ENCODE data around the gene ALDOA.
A peak's percentile ranks its signal among the peaks of the same experiment; 100 is the strongest.

Gene ALDOA

DNA sequence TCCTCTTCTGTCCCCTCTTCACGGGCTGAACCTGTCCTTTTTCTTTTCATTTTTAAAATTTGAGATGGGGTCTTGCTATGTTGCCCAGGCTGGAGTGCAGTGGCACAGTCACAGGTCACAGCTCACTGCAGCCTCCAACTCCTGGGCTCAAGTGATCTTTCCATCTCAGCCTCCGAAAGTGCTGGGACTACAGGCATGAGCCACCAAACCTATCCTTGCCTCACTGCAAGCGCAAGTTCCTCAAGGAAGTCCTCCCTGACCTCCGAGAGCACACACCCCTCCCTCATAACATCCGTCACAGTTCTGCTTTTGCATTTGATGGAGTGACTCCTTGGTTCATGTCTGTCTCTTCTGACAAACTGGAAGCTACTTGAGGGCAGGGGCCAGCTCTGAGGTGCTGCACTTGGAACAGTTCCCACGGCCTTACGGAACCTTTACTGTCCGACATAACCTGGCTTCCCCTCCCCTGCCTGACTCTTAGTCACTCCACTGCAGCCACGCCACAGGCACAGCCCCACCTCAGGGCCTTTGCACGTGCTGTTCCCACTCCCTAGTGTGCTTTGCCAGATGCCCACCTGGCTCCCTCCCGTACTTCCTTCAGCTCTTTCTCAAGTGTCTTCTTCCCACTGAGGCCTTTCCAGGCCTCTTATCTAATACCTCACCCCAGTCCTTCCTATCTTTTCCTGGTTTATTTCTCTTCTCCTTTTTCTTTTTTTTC is 21.8 kb downstream of the ALDOA start:
- intact Hi-C loops (cut with DNase I) = no loop called here
- peak in 3 of 10 donors; percentile 28 to 44 (median 43) for DNase-seq

DNA sequence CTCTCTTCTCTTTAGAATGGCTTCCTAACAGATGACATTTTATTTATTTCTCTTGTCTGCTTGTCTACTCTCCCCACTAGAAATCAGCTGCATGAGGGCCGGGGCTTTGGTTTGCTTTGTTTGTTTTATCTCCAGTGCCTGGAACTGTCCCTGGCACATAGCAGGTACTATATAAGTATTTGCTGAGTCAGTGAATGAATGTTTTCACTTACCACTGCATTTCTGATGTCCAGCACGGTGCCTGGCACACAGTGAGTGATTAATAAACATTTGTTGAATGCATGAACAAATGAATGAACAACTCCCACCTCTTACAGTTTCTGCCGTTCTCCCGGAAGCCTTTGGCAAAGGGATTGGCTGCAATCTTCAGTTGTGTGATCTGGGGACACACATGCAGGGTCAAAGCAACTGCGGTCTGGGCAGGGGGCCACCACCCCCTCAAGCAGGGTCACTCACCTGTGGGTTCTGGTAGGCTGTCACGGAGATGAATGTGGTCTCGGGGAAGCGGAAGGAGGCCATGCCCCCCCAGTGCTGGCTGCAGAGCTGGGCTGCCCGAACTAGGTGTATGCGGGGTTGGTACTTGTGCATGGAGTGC is 22.8 kb downstream of the ALDOA start:
- intact Hi-C loops (cut with DNase I) = no loop called here
- peak in 1 of 10 donors; percentile 34 for DNase-seq

DNA sequence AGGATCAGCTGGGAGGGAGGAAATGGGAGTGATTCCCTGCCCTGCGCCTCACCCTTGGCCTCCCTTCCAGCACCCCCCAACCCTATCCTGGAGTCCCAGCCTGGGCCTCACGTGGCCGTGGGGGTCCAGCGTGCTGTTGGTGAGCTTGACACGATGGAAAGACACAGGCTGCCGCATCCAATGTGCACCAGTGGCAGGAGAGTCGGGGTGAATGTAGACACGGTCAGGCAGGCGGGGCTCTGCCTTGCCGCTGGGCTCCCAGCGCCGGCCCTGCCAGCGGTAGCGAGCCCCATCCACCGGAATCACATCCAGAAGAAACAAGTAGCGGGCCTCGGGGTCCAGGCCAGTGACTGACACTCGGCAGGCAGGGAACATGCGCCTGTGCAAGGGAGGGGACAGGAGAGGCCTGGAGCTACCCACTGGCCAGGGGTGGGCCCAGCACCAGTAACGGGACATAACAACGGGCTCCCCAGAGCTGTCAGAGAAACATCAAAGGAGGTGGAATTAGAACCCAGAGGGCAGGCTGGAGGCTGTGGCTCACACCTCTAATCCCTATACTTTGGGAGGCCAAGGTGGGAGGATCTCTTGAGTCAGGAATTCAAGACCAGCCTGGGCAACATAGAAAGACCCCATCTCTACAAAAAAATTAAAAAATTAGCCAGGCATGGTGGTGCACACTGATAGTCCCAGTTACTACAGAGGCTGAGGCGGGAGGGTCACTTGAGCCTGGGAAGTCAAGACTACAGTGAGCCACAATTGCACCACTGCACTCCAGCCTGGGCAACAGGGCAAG is 23.5 kb downstream of the ALDOA start:
- intact Hi-C loops (cut with DNase I) = no loop called here
- DNase-seq = peak in 3 of 10 donors; percentile 27 to 79 (median 50)

DNA sequence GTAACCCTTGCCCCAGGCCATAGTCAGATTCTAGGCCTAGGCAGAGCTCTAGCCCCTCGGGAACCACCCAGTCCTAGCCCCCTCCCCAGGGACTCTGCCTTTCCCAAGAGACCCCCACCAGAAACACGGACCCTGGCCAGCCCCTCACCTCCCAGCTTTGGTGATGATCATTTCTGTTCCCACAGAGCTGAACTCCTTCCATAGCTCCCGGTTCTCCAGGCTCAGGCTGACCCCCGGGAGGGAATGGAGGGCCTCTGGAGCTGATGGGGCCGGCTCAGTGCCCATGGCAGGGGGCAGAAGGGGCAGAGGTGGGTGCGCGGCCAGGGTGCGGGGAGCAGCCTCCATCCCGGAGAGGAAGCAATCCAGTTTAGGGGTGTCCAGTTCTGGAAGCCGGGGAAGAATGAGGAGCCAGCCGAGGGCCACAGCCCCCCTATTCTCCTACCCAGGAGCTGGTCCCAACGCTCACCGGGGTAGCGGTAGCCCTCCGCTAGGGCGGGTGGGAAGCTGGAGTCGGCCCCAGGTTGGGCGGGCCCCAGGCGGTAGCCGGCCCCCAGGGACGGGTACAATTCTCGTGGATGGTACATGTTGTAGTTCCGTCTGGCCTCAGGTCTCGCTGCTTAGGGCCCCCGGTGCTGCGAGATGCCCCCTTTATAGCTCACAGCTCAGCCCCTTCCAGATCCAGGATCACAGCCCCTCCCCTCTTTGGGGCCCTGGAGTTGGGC is 25.2 kb downstream of the ALDOA start:
- peak in 3 of 10 donors; percentile 62 to 77 (median 67) for DNase-seq
- intact Hi-C loops (cut with DNase I) = loop anchor here (10.0 kb wide), 1 partner anchor 434 kb away; the partner anchor contains the start of gene ZNF768

GRCh38 chr16:30091474-30092372 is 26.2 kb downstream of the ALDOA start, which contains the start of gene TBX6:
TSS of gene TBX6 (minus strand) at chr16:30091924. CDS start at chr16:30091193, 731 bp downstream.
- intact Hi-C loops (cut with DNase I) = loop anchor here (1.0 to 10.0 kb wide), 2 partner anchors 32 to 433 kb away; partner anchors contain the start of genes MAPK3 and ZNF768
- DNase-seq = peak; percentile 87 to 99 (median 94)

- intact Hi-C loops (cut with DNase I) = loop anchor here (1.0 to 10.0 kb wide), 2 partner anchors 31 to 432 kb away; partner anchors contain the start of genes MAPK3 and ZNF768
- DNase-seq = peak in 8 of 10 donors; percentile 49 to 94 (median 61)
Measured at GRCh38 chr16:30092373-30093010, 26.9 kb downstream of the ALDOA start.

- DNase-seq = peak in 1 of 10 donors; percentile 31
- intact Hi-C loops (cut with DNase I) = loop anchor here (10.0 kb wide), 1 partner anchor 430 kb away; the partner anchor contains the start of gene ZNF768
Measured at GRCh38 chr16:30094541-30095165, 29.1 kb downstream of the ALDOA start.

- intact Hi-C loops (cut with DNase I) = loop anchor here (1.0 to 10.0 kb wide), 2 partner anchors 27 to 429 kb away; partner anchors contain the start of gene ZNF768
- DNase-seq = peak in 5 of 10 donors; percentile 25 to 86 (median 67)
Measured at GRCh38 chr16:30095166-30096078, 29.9 kb downstream of the ALDOA start.

DNA sequence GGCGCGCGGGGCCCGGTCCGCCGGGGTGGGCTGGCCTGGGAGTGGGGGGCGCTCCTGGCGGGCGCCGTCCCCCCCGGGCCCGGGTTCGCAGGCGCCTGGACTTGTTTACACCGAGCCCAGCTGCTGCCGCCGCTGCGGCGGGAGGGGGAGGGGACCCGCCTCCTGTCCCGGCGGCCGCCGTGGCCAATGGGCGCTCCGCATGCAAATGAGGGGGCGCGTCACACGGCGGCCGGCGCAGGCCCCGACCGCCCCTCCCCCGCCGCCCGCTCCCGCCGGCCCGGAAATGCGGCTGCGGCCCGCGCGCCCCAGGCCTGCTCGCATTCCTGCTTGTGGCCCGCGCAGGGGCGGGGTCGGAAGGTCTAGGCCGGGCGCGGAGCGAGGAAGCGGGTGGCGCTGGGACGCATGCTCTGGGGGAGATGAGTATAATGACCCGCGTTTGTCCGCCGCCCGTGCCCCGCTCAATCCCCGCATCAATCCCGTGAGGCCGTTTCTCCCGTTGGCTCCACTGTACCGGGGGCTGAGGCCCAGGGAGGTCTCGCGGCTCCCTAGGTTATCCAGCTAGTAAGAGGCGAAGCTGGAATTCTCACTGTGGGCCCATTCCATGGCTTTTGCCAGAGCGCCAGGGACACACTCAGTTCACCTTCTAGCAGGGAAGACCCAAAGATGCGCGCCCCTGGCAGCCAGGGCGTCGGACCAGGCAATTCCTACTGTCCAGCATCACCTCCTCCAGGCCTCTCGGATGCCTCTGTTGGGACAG is 30.7 kb downstream of the ALDOA start, which contains the start of gene YPEL3:
Gene YPEL3, minus strand, starts transcription at position 109 of the 757 bp plus-strand sequence. CDS start 731 bp downstream, outside the sequence.
- peak; percentile 79 to 99 (median 93) for DNase-seq
- intact Hi-C loops (cut with DNase I) = loop anchor here (1.0 to 10.0 kb wide), 2 partner anchors 26 to 429 kb away; partner anchors contain the start of gene ZNF768

DNA sequence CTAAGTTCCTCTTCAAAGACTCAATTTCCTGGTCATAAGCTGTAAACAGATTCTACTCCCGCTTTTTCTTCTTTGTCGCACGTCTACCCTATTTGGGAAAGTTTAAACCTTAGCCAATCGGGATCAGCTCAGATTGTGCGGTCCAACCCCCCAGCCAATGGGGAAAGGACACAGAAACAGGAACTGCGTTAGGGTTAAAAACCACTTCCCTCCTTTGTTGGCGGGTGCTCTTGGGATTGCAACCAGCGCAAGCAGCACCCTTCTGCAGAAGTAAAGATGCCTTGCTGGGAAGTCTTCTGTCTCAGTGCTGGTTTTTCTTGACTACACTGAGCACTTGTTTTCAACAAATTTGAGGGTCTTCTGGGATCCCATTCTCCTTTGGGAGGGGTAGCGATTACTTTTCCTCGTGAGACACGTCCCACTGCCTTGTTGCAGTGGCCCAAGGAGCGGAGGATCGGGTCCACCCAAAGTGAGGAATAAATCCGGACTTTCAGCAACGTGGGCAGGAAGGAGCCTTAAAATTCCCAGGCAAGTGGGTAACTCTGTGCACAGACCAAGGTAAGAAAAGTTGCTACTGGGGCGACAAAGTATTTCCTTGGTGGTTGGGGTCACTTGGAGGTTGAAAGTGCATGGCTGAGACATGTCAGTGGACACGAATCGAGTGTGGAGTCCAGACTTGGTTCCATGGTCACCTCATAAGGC is 31.5 kb downstream of the ALDOA start:
- intact Hi-C loops (cut with DNase I) = loop anchor here (1.0 to 10.0 kb wide), 2 partner anchors 25 to 428 kb away; partner anchors contain the start of gene ZNF768
- DNase-seq = peak in 1 of 10 donors; percentile 49

- intact Hi-C loops (cut with DNase I) = no loop called here
Measured at GRCh38 chr16:30104090-30104489, 38.5 kb downstream of the ALDOA start.

GRCh38 chr16:30104492-30104891 is 38.9 kb downstream of the ALDOA start:
- intact Hi-C loops (cut with DNase I) = no loop called here
- DNase-seq = peak in 2 of 10 donors; percentile 59 to 70

More at GRCh38 chr16:30104090-30104489, 38.5 kb downstream of the ALDOA start:
- no peak for DNase-seq

GRCh38 chr16:30108059-30108850 is 42.7 kb downstream of the ALDOA start:
- intact Hi-C loops (cut with DNase I) = no loop called here
- peak in 1 of 10 donors; percentile 29 for DNase-seq

DNA sequence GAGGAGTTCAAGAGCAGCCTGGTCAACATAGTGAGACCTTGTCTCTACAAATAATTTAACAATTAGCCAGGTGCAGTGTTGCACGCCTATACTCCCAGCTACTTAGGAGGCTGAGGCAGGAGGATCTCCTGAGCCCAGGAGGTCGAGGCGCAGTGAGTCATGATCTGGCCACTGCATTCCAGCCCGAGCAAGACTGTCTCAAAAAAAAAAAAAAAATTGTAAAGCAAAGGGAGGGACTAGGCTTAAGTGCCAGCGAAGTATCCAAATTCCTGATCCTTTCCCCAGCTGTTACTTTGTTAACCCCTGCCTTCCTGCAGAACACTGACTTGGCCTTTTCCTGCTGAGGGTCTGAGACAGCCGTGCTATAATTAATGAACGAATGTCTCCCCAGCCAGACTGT is 45.1 kb downstream of the ALDOA start:
- intact Hi-C loops (cut with DNase I) = no loop called here
- DNase-seq = peak in 1 of 10 donors; percentile 5
